Measurements from ENCODE around the gene ACVR1C.

- TF ChIP-seq, protein P1, sequence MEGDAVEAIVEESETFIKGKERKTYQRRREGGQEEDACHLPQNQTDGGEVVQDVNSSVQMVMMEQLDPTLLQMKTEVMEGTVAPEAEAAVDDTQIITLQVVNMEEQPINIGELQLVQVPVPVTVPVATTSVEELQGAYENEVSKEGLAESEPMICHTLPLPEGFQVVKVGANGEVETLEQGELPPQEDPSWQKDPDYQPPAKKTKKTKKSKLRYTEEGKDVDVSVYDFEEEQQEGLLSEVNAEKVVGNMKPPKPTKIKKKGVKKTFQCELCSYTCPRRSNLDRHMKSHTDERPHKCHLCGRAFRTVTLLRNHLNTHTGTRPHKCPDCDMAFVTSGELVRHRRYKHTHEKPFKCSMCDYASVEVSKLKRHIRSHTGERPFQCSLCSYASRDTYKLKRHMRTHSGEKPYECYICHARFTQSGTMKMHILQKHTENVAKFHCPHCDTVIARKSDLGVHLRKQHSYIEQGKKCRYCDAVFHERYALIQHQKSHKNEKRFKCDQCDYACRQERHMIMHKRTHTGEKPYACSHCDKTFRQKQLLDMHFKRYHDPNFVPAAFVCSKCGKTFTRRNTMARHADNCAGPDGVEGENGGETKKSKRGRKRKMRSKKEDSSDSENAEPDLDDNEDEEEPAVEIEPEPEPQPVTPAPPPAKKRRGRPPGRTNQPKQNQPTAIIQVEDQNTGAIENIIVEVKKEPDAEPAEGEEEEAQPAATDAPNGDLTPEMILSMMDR (IDR thresholded peaks at IDR 0.05) = no peak
- TF ChIP-seq EP300 (IDR thresholded peaks at IDR 0.05) = no peak
- no peak for TF ChIP-seq POLR2AphosphoS5 (IDR thresholded peaks at IDR 0.05)
- no peak for TF ChIP-seq POLR2A (IDR thresholded peaks at IDR 0.05; ENCODE audit: low read depth)
These were observed 124.0 kb downstream of the ACVR1C start for GRCh38 chr2:157504623-157505022.

Data from esophagus muscularis mucosa (tissue), 4 donors.